Measurements from ENCODE around the gene DCLRE1B. TPM values are rescaled to one million over a fixed set of nuclear protein-coding genes. Genes with fewer than 3 reads are reported as not detected.

Gene DCLRE1B
- total RNA-seq, 2 experiments from 2014 or later = 19.1 to 19.3 TPM

DNA sequence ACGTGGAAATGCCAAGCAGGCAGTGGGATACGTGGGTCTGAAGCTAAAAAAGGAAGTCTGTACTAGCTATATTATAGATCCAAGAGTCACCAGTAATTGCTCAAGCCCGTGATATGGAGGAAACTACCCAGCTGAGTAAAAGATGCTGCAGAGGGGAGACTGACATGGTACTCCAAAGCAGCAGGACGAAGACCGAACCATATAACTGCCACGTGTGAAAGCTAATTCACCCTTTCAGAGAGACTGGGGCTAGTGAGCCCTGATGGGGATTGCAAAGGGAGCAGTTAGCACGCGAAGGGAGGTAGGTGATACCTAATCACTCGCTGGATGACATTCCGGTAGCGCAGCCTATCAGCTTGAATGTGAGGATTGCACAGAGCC lies 843 bp upstream of the DCLRE1B start:
- ATAC-seq (peak; percentile 37), DNase-seq (no peak)
- peaks cover 57% of the 10 kb centered on the region for H3K4me1 Mint-ChIP-seq (ENCODE audit: low read depth)
- ChIA-PET POLR2A (interaction anchor here (0.6 to 3.8 kb wide), 25 partner anchors 8 to 128 kb away, joined by 3 to 93 read pairs (median 4); partner anchors contain the start of genes BCL2L15 and HIPK1), CTCF (interaction anchor here (0.7 to 5.6 kb wide), 24 partner anchors 9 to 75 kb away, joined by 3 to 55 read pairs (median 5); partner anchors contain the start of genes HIPK1 and OLFML3)
- peak overlapping the region; percentile 88 for H3K4me3 Mint-ChIP-seq
- intact Hi-C loops (cut with micrococcal nuclease) = loop anchor here (1.0 to 5.0 kb wide), 2 partner anchors 33 to 67 kb away; partner anchors contain the start of gene PTPN22
- TF ChIP-seq, protein P1, sequence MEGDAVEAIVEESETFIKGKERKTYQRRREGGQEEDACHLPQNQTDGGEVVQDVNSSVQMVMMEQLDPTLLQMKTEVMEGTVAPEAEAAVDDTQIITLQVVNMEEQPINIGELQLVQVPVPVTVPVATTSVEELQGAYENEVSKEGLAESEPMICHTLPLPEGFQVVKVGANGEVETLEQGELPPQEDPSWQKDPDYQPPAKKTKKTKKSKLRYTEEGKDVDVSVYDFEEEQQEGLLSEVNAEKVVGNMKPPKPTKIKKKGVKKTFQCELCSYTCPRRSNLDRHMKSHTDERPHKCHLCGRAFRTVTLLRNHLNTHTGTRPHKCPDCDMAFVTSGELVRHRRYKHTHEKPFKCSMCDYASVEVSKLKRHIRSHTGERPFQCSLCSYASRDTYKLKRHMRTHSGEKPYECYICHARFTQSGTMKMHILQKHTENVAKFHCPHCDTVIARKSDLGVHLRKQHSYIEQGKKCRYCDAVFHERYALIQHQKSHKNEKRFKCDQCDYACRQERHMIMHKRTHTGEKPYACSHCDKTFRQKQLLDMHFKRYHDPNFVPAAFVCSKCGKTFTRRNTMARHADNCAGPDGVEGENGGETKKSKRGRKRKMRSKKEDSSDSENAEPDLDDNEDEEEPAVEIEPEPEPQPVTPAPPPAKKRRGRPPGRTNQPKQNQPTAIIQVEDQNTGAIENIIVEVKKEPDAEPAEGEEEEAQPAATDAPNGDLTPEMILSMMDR (IDR thresholded peaks at IDR 0.05) = no peak
- peaks cover 58% of the 10 kb centered on the region for H3K36me3 Mint-ChIP-seq (ENCODE audit: low read depth)
- no peaks in the 10 kb centered on the region for H3K27me3 Mint-ChIP-seq
- H3K27ac Mint-ChIP-seq = peak overlapping the region; percentile 99
- H3K9me3 Mint-ChIP-seq = no peaks in the 10 kb centered on the region

DNA sequence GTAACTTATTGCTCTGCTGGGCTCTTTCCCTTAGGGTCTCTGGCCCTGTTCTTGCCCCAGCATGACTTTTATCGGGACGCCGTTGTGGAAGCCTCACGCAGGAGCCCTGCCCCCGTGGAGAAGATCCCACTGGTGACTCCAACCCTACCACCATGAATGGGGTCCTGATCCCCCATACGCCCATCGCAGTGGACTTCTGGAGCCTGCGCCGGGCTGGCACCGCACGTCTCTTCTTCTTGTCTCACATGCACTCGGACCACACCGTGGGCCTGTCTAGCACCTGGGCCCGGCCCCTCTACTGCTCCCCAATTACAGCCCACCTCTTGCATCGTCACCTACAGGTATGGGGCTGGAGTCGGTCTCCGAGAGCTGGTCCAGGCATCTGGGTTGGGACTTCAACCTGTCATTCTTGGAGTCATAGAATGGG lies 322 bp downstream of the DCLRE1B start:
- no peaks in the 10 kb centered on the region for H3K27me3 Mint-ChIP-seq
- no peaks in the 10 kb centered on the region for H3K9me3 Mint-ChIP-seq
- ChIA-PET POLR2A (interaction anchor here (0.6 to 3.8 kb wide), 10 partner anchors 11 to 113 kb away, joined by 3 to 93 read pairs (median 5); partner anchors contain the start of genes BCL2L15 and HIPK1), CTCF (interaction anchor here (1.2 to 5.6 kb wide), 9 partner anchors 10 to 73 kb away, joined by 3 to 55 read pairs (median 5); partner anchors contain the start of genes HIPK1 and OLFML3)
- no peak for ATAC-seq
- intact Hi-C loops (cut with micrococcal nuclease) = loop anchor here (1.0 kb wide), 1 partner anchor 25 kb away; no protein-coding TSS in a partner anchor
- H3K4me1 Mint-ChIP-seq (ENCODE audit: low read depth) = peaks cover 45% of the 10 kb centered on the region
- TF ChIP-seq, protein P1 (IDR thresholded peaks at IDR 0.05) = no peak
- DNase-seq = peak; percentile 54
- H3K36me3 Mint-ChIP-seq (ENCODE audit: low read depth) = peaks cover 49% of the 10 kb centered on the region
- H3K4me3 Mint-ChIP-seq = peak overlapping the region; percentile 88
- peak overlapping the region; percentile 99 for H3K27ac Mint-ChIP-seq

DNA sequence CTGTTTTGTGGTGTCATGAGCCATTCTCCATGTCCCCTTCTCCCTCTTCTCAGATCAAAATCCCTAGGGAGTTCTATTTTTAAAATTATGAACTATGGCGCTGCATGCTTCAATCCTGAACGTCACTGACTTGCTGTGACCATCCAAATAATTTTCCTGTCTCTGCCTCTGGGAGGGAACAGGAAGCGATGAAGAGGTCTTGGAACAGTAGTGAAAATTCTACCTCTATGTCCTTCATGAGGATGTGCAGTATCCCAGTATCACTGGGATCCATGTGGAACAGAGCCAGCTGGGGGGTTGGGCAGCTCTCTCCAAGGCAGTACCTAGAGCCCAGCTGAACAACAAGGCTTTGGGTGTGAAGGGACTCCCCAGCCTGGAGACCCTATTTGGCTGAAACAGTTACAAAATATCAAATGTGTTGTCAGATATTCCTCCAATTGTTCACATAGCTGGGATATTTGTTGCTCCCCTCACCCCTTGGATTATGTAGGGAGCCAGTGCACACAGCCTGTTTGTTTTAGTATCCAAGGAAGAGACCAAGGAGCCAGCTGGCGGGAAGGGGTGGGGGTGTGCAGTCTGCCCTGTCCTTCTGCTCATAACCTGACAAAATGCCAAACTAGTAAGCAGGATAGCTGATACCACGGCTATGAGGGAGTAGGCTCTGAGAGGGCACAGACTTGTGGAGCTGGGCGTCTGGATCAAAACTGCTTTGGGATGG lies 7.6 kb downstream of the DCLRE1B start:
- Mint-ChIP-seq H3K27ac (no peak overlapping the region), H3K4me3 (no peak overlapping the region), H3K4me1 (ENCODE audit: low read depth) (peaks cover 9% of the 10 kb centered on the region), H3K9me3 (no peaks in the 10 kb centered on the region), H3K36me3 (ENCODE audit: low read depth) (peaks cover 15% of the 10 kb centered on the region), H3K27me3 (no peaks in the 10 kb centered on the region)
- CTCF ChIA-PET = interaction anchor here (1.0 kb wide), 1 partner anchor 370 kb away, joined by 3 read pairs; no protein-coding TSS in a partner anchor
- TF ChIP-seq, protein P1 (IDR thresholded peaks at IDR 0.05) = no peak
- no peak for DNase-seq
- intact Hi-C loops (cut with micrococcal nuclease) = no loop called here
- POLR2A ChIA-PET = interaction anchor here (1.0 to 1.4 kb wide), 2 partner anchors 11 to 16 kb away, joined by 4 to 6 read pairs; partner anchors contain the start of gene HIPK1
- no peak for ATAC-seq

DNA sequence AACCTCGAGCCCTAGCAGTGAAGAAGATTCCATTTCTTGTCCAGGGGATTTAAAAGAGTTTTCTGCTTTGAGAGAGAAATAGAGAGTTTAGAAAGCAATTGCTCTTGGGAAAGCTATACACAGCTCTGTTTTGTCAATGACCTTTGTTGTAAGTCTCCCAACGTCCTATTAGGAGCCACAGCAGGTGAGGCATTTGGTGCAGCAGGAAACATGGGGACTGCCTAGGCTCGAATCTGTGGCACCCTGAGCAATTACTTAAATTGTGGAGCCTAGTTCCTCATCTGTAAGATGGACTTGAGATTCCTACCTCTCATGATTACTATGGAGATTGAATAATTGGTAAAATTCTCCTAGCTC lies 8.2 kb downstream of the DCLRE1B start:
- intact Hi-C loops (cut with micrococcal nuclease) = no loop called here
- CTCF ChIA-PET = interaction anchor here (1.0 kb wide), 1 partner anchor 370 kb away, joined by 3 read pairs; no protein-coding TSS in a partner anchor
- no peak for DNase-seq
- H3K27me3 Mint-ChIP-seq = no peaks in the 10 kb centered on the region
- TF ChIP-seq, protein P1 (IDR thresholded peaks at IDR 0.05) = no peak
- H3K9me3 Mint-ChIP-seq = no peaks in the 10 kb centered on the region
- no peak overlapping the region for H3K4me3 Mint-ChIP-seq
- peaks cover 4% of the 10 kb centered on the region for H3K4me1 Mint-ChIP-seq (ENCODE audit: low read depth)
- H3K27ac Mint-ChIP-seq = no peak overlapping the region
- POLR2A ChIA-PET = interaction anchor here (1.0 to 1.4 kb wide), 2 partner anchors 11 to 15 kb away, joined by 4 to 6 read pairs; partner anchors contain the start of gene HIPK1
- no peak for ATAC-seq
- H3K36me3 Mint-ChIP-seq (ENCODE audit: low read depth) = peaks cover 10% of the 10 kb centered on the region

Measured in activated CD8-positive, alpha-beta T cell treated with anti-CD3 and anti-CD28 coated beads for 36 hours (primary cell).